Measurements from ENCODE around the gene CCM2L. TPM values are rescaled to one million over a fixed set of nuclear protein-coding genes. Genes with fewer than 3 reads are reported as not detected.

The CCM2L gene
- total and polyA plus RNA-seq, 2 of the 8 experiments (the other 6 are each of a cell fraction or from before 2014, with no cell fraction given) = 5.5 to 15.8 TPM

GRCh38 chr20:31990641-31991338, 19.4 kb upstream of the CCM2L start (continued):
- TF ChIP-seq TCF12 (IDR thresholded peaks at IDR 0.05; ENCODE audit: low read depth, low read length) = no peak
- no peak for TF ChIP-seq CHD7 (IDR thresholded peaks at IDR 0.05; ENCODE audit: insufficient replicate concordance, low read length)
- no peak for TF ChIP-seq TAF7 (optimal IDR thresholded peaks at IDR 0.05; ENCODE audit: borderline replicate concordance, low read depth, low read length)
- no peak for TF ChIP-seq CBX5 (IDR thresholded peaks at IDR 0.05; ENCODE audit: low read depth, low read length)
